Head of caudate nucleus (tissue), 42 donors: ENCODE results near the gene PBLD.
"Not testable (repeated sequence)": the region's sequence is repeated elsewhere in the genome, so short reads cannot be mapped to it uniquely, and the experiment has no call there.

Experiments
- DNase-seq, 42 donors: peaks; one replicate each; pipeline versions ENCODE4 v3.0.0 to v3.0.0-alpha.2; 2020 to 2021; ENCODE audit warnings: mixed read lengths in 7 of 42
- intact Hi-C: fragments of 100-400 bp; cut with DNase I; formaldehyde crosslinking; loops from one replicate; pipeline ENCODE4 v1.15.0; 2022

PBLD gene

DNA sequence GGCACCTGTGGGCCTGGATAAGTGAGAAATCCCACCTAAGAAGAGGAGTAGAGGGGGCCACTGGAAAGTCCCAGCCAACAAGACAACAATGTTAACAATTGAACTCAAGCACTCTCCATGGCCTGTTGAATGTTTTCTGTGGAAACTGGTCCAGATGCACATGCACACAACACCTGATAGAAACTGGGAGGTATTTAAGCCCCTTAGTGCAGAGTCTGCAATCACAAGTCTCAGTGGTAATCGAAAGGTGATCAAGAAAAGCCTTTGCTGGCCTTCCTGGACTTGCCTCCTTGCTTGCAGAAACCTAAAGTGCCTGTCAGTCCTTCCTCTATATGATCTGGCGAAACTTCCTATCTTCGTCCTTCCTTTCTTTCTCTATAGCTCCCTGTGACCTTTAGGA, 31.4 kb downstream of the PBLD start:
- DNase-seq: no peak
- intact Hi-C loops: loop anchor here (10.0 kb wide), 1 partner anchor 66 kb away; the partner anchor contains the start of gene ATOH7

DNA sequence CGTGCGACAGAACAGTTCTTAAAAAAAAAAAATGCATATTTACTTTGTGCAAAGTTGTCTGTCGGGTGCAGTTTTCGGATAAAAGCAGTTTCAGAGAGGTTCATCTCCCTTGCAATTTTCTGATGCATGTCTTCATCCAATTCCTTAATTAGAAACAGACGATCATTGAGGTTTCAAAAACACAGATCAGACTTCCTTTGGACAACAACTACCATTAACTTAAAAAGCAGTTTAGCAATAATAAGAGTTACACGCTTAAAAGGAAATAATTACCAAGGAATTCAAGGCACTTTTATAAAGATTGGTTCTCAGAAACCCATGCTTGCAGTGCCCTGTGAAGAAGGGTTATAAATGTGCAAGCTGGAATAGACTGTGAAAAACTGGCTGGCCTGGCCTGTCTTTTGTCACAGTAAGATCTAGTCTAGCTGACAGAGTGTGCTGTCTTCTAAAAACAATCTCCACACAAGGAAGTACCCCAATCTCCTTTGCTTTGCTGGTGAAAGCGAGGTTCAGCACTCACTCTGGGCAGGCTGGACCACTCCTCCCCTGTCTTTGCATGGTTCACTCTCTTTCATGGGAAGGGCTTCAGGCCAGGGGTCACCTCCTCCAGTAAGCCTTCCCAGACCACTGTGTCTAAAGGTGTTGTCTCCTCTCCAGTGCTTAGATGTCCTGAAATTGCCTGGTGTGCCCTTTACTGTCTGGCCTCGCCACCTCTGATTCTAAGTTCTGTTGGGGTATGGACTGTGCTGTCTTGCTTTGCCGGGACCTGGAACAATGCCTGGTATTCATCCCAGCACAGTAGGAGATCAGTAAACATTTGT, 35.7 kb downstream of the PBLD start:
- no peak for DNase-seq
- intact Hi-C loops: no loop called here

DNA sequence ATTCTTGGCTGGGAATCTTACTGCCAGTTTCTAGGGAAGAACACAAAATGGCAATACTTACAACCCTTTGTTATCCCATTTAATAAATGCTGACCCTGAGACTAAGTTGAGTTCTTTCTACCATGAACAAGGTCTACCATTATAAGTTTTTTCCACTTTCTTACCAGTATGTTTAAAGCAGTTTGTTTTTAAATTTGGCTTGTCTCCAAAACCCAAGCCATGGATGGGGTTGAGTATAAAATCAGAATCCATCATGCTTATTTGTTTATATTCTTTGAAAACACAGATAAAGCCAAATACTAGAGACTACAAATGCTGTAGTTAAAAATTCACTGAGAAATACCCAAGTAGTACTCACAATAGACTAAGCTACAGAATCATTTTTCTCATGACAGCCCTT, 42.0 kb downstream of the PBLD start:
- no peak for DNase-seq
- intact Hi-C loops: no loop called here

DNA sequence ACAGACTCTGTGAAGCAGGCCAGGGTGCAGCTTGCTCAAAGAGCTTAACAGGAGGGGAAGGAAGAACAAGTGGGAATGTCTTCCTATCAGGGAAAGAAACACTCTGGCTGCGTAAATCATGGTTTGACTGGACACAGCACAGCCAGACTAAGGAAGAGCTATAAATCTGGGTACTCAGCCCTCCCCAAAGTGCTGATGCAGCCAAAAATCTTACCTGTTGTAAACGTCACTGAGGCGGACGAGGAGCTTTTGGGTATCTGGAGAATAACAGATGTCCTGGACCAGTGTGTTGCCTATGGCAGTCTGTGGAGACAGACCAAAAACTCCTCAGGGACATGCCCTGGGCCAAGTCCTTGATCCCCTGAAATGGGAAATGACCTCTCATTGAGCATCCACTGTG, 44.0 kb downstream of the PBLD start:
- intact Hi-C loops: no loop called here
- no peak for DNase-seq

DNA sequence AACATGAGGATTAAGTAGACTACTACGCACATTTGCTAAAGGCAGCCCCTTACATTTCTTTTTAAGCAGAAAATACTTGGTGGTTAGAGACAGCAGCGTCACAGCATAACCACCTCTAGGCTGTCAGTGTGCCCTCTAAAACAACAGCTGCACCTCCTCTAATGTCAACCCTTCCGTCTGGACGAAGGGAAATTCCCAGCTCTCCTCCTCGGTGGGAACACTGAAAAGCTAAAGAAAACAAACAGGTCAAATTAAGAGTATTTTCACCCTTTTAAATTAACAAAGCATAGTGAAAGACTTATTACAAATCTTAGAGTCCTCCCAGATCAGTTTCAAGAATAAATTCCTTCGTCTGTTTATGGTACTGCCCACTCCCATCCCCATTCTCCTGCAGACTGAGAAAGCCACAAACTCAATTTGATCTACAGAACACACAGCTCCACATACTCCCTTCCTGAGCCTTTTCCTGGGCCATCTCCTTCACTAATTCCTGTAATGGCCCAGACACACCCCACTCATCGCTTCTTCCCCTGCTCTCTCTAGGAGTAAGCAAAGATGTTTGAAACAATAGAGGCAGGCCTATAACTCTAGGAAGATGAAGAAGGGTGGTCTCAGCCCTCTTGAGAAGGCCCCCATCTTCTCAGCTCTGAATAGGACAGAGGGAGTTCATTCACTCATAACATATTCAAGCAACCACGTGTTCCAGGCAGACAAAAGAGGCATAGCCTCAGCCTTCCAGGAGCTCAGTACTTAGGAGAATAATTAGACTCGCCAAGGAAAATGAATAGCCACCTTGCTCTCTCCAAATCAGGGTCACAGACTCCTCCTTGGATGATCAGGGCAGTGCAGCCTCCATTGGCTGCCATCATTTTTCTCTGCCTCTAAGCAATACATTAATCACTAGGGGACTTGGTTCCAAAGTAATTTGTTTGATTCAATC, 48.4 kb downstream of the PBLD start:
- DNase-seq: no peak
- intact Hi-C loops: no loop called here

DNA sequence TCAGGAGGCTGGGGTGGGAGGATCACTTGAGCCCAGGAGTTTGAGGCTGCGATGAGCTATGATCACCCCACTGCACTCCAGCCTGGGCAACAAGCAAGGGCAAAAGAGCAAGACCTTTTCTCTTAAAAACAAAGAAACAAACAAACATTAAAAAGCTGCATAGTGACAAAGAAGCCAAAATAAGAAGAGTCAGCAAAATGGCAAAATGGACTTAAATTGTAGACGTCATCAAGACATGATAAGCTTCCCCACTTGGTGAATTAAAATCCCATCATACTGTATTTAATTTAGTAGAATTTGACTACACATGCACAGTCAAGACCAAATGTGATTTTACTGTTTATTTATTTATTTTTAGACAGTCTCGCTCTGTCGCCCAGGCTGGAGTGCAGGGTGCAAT, 52.0 kb downstream of the PBLD start:
- DNase-seq: no peak
- intact Hi-C loops: no loop called here

DNA sequence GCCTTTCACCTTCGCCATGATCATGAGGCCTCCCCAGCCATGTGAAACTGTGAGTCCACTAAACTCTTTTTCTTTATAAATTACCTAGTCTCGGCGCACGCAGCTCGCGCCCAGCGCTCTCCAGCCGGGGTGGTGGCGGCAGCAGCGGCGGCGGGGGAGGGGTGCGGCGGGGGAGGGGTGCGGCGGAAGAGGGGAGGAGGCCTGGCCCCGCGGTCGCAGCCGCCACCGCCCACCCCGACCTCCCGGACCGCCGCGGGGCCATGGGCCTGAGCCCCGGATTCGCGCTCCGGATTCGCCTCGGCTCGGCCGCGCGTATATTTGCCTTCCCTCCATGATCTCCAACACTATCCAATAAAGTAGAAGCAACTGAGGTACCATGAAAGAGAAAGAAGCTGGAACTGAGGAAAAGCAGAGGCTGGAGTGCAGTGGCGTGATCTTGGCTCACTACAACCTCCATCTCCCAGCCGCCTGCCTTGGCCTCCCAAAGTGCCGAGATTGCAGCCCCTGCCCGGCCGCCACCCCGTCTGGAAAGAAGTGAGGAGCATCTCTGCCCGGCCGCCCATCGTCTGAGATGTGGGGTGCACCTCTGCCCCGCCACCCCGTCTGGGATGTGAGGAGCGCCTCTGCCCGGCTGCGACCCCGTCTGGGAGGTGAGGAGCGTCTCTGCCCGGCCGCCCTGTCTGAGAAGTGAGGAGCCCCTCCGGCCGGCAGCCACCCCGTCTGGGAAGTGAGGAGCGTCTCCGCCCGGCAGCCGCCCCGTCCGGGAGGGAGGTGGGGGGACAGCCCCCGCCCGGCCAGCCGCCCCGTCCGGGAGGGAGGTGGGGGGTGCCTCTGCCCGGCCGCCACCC, 53.6 kb downstream of the PBLD start:
- intact Hi-C loops, DNase-seq: not testable (repeated sequence)

DNA sequence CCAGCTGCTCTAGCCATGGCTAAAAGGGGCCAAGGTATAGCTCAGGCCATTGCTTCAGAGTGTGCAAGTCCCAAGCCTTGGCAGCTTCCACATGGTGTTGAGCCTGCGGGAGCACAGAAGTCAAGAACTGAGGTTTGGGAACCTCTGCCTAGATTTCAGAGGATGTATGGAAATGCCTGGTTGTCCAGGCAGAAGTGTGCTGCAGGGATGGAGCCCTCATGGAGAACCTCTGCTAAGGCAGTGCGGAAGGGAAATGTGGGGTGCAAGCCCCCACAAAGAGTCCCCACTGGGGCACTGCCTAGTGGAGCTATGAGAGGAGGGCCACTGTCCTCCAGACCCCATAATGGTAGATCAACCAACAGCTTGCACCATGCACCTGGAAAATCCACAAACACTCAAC, 54.9 kb downstream of the PBLD start:
- intact Hi-C loops, DNase-seq: not testable (repeated sequence)

DNA sequence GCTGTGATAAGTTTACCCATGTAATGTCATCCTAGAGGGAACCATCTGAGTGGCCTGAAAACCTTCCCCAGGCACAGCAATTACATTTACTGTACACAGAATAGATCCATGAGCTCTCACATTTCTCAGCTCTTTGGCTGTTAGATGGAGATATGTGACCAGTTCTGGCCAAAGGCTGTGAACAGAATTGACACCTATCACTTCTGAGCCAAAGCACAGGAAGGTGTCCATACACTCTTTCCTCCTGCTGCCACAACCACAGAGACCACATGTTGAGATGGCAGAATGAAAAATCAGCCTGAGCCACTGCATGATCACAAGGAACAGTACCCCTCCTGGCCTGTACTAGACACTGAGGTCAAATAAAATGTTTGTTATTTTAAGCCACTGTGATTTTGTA, 56.5 kb downstream of the PBLD start:
- DNase-seq: no peak
- intact Hi-C loops: no loop called here

DNA sequence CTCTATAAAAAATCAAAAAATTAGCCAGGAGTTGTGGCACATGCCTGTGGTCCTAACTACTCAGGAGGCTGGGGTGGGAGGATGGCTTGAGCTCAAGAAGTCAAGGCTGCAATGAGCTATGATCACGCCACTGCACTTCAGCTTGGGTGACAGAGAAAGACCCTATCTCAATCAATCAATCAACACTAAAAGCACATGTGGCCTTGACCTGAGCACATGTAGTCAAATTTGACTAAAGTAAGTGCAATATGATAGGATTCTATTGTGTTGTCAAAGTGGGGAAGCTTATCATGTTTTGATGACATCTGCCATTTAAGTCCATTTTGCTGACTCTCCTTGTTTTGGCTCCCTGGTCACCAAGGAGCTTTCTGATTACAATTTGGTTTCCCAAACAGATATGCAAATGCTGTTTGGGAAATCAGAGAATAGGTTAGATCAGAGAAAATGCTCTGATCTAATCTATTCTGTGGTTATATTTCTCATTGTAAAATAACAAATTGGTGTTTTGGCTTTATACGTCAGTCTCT, 57.1 kb downstream of the PBLD start:
- intact Hi-C loops: no loop called here

DNA sequence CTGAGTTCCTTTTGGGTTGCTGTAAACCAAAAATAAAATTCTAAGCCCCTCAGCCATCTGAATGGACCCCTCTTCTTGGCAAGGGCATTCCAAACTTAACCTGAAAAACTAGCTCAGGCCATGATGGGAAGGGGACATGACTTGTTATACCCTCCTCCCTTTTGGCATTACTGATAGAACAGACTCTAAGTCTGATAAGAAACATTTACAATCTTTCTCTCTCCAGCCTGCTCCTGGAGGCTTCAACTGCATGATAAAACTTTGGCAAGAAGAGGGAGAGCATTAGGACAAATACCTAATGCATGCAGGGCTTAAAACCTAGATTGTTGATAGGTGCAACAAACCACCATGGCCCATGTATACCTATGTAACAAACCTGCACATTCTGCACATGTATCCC, 59.9 kb downstream of the PBLD start:
- DNase-seq: no peak
- intact Hi-C loops: no loop called here

More for the DNA sequence above, 57.1 kb downstream of the PBLD start:
- no peak for DNase-seq

DNA sequence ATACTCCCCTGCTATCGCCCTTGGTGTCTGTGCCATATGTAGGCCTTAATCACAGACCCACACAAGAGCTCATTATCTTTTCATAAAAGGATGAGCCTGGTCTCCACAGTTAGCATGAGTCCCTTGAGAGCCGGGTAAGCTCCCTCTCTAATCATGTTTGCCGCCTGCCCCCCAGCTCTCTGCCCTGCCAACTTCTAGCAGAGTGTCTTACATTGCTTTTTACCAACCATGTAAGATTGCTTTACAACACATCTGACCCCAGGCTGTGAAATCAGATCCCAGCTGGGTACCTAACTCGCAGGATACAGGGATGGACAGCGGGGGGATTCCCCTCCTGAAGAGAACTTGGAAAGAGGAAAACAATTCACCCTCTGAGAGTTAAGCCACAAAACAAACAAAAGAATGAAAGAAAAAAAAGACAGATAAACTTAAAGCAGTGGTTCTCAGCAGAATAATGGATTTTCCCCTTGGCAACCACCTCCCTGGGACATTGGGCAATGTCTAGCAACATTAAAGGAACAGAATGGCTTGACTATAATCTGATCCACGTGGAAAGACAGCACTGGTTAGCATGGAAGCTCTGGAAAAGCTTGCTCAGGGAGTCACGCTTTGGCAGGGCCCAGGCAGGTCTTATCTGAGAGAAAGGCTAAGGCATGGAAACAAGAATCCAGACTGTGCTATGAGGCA, 61.4 kb downstream of the PBLD start:
- no peak for DNase-seq
- intact Hi-C loops: no loop called here

DNA sequence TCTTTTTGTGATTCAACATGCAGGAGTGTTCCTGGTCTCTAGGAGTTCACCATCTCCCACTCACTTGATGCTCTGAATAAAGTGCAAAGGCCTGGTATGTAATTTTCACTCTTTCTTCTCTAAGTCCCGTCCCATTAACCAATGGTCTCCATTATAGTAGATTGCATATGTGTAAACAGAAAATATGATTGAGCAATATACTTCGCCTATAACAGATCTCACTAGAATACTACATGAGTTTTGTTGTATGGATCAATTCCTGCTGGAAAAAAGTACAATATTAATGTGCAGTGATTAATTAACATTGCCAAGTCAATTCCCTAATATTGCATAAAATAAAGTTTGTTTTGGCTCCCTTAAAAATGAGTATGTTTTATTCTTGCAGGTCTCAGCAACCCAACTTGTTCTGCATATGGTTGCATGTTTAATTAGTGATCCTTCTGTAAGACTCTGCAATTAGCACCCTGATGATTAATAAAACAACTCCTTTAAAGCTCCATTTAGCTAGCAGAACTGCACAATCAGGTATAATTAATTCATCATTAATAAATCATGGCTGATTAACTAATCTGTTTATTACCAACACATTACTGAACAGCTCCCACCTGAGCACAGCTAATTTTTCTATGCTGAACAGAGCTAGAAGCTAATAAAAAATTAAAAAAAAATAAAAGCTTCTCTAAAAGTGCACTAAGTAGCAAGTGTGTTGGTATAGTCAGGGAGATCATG, 63.0 kb downstream of the PBLD start:
- DNase-seq: no peak
- intact Hi-C loops: no loop called here

DNA sequence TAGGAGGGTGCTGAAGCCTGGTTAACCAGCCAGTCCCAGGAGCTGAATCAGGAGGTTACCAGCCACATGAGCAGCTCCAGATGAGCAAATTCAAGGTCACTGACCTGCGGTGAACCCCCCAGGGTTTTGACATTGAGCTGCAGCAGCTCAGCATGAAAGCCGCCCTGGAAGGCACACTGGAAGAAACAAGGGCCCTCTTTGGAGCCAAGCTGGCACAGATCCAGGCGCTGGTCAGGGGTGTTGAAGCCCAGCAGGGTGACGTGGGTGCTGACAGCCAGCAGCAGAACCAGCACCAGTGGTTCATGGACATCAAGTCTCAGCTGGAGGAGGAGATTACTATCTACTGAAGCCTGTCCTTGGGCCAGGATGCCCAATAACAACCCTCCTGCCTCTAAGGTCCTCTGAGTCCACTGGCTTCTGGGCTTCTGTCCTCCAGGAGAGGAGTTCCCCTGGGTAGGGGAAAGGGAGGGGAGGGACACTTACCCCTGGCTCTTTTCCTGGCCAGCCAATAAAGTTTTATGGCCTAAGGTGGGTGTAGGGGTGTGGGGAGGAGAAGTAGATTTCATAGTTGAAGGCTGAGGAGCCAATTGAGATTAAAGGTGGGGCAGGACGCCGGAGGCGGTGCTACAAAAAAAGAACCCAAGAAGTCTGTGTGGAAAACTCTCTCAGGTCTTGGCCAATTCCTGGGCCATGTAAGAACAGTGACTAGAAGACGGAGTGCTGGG, 71.4 kb downstream of the PBLD start:
- peak in 38 of 42 donors; percentile 7 to 83 (median 53) for DNase-seq
- intact Hi-C loops: no loop called here

DNA sequence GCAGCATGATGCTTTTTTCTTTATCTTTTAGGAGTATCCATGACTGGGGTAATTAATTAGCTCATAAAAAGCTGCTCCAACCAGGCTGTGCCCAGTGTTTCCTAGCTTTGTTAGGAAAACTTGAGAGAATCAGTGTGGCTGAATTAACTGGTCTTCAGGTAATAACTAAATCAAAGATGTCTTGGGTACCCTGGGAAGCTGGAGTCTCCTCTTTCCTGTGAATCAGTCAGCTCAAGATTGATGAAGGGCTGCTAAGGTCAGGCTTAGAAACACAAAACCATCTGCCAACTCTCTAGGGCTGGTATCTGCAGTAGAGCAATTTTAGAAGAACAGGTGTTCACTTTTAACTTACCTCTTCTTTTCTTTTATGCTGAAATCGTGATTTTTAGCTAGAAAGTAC, 79.4 kb downstream of the PBLD start:
- no peak for DNase-seq
- intact Hi-C loops: no loop called here

DNA sequence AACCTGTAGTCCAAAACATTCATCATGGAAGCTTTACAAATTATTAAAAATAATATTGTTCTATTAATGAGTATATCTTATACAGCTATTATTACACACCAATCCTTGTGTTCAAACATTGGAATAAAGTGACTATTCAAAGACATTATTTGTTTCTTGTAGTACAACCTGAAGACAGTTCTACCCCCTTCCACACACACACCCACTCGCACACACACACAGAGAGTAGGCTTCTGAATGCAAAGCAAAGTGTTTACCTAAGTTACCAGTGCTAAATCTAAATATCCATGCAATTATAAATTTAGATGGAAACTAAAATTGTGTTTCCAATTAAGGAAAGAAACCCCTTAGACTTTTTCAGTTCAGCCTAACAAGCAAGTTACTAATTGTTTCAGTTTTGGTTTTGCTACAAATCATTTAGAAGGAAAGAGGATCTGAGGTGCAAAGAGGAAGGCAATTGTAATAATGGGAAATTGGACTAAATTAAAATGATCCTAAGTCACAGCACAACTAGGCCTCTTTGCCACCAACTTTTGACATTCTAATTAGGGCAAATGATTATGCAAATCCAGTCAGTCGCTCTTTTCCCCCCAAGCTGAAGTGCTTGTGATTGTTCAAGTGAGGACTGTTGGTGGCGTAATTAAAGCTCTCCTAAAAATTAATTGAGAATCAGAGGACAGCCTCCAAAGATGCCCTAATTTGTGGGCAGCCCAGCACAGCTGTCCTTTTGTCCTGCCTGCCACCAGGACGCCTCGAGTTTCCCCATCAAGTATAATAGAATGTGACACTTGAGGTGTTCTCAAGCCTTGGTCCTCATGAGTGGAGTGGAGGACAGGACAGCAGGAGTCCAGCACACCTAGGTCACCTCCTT, 80.9 kb downstream of the PBLD start:
- no peak for DNase-seq
- intact Hi-C loops: no loop called here
